Measurements from ENCODE around the gene BCL6. TPM values are rescaled to one million over a fixed set of nuclear protein-coding genes. Genes with fewer than 3 reads are reported as not detected.

Gene BCL6
- total RNA-seq, 2 experiments from 2014 or later: 76.6 to 79.6 TPM

GRCh38 chr3:187728248-187728647, 17.0 kb downstream of the BCL6 start:
- peaks cover 89% of the 10 kb centered on the region for H3K36me3 ChIP-seq (ENCODE audit: insufficient read depth, low read length)
- H3K4me3 ChIP-seq (ENCODE audit: low read length): no peak overlapping the region
- no peak overlapping the region for H3K27ac ChIP-seq (ENCODE audit: low read depth in 1 of 2, low read length in 2 of 2)
- no peaks in the 10 kb centered on the region for H3K9me3 ChIP-seq (ENCODE audit: control insufficient read depth in 1 of 2, insufficient read depth in 1 of 2, low read length in 2 of 2)
- H3K27me3 ChIP-seq (ENCODE audit: control insufficient read depth in 1 of 2, insufficient read depth in 2 of 2, low read length in 2 of 2): no peaks in the 10 kb centered on the region
- intact Hi-C loops (cut with DNase I, micrococcal nuclease): no loop called here
- H3K27me3 Mint-ChIP-seq: no peaks in the 10 kb centered on the region
- DNase-seq: no peak
- POLR2A ChIA-PET: no interaction called here
- no peak overlapping the region for H3K4me3 Mint-ChIP-seq
- no peaks in the 10 kb centered on the region for H3K9me3 Mint-ChIP-seq
- no peaks in the 10 kb centered on the region for H3K4me1 ChIP-seq (ENCODE audit: insufficient read depth, low read length)
- H3K36me3 Mint-ChIP-seq (ENCODE audit: low read depth): peaks cover 90% of the 10 kb centered on the region
- CTCF ChIA-PET: interaction anchor here (1.6 kb wide), 1 partner anchor 12 kb away, joined by 3 read pairs; no protein-coding TSS in a partner anchor
- H3K27ac Mint-ChIP-seq: no peak overlapping the region
- ATAC-seq (ENCODE audit: poor library complexity): no peak
- H3K4me1 Mint-ChIP-seq (ENCODE audit: low read depth): no peaks in the 10 kb centered on the region
- no peak for TF ChIP-seq CTCF (IDR thresholded peaks at IDR 0.05)

DNA sequence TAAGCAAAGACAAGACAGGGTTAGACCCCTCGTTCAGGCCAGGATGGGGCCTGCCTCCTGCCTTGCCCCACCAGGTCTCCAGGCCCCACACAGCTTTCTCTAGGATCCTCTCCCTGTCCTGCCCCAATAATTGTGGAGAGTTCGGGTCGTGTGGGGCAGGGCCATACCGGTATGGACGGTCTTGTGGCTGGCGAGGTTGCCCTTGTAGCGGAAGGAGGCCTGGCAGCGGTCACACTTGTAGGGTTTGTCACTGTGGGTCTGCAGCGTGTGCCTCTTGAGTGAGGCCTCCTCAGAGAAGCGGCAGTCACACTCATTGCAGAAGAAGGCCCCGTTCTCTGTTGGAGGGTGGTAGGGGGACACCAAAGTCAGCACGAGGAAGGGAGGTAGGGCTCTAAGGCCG, 18.7 kb downstream of the BCL6 start:
- POLR2A ChIA-PET: no interaction called here

GRCh38 chr3:187725653-187726370, 19.5 kb downstream of the BCL6 start:
- intact Hi-C loops (cut with DNase I, micrococcal nuclease): no loop called here
- no peaks in the 10 kb centered on the region for H3K9me3 Mint-ChIP-seq
- Histone ChIP-seq H3K4me1 (ENCODE audit: insufficient read depth, low read length) (no peaks in the 10 kb centered on the region), H3K4me3 (ENCODE audit: low read length) (no peak overlapping the region), H3K9me3 (ENCODE audit: control insufficient read depth in 1 of 2, insufficient read depth in 1 of 2, low read length in 2 of 2) (no peaks in the 10 kb centered on the region), H3K27me3 (ENCODE audit: control insufficient read depth in 1 of 2, insufficient read depth in 2 of 2, low read length in 2 of 2) (no peaks in the 10 kb centered on the region), H3K27ac (ENCODE audit: low read depth in 1 of 2, low read length in 2 of 2) (no peak overlapping the region), H3K36me3 (ENCODE audit: insufficient read depth, low read length) (peaks cover 90% of the 10 kb centered on the region)
- H3K27ac Mint-ChIP-seq: no peak overlapping the region
- no peaks in the 10 kb centered on the region for H3K27me3 Mint-ChIP-seq
- peaks cover 99% of the 10 kb centered on the region for H3K36me3 Mint-ChIP-seq (ENCODE audit: low read depth)
- no peak overlapping the region for H3K4me3 Mint-ChIP-seq
- H3K4me1 Mint-ChIP-seq (ENCODE audit: low read depth): no peaks in the 10 kb centered on the region
- no peak for TF ChIP-seq CTCF (IDR thresholded peaks at IDR 0.05)
- POLR2A ChIA-PET: no interaction called here
- ATAC-seq (ENCODE audit: poor library complexity): no peak
- DNase-seq: no peak
- CTCF ChIA-PET: no interaction called here

More for the DNA sequence above, 18.7 kb downstream of the BCL6 start:
- no peaks in the 10 kb centered on the region for H3K9me3 Mint-ChIP-seq
- H3K4me3 Mint-ChIP-seq: no peak overlapping the region
- Histone ChIP-seq H3K27ac (ENCODE audit: low read depth in 1 of 2, low read length in 2 of 2) (no peak overlapping the region), H3K4me3 (ENCODE audit: low read length) (no peak overlapping the region), H3K27me3 (ENCODE audit: control insufficient read depth in 1 of 2, insufficient read depth in 2 of 2, low read length in 2 of 2) (no peaks in the 10 kb centered on the region), H3K36me3 (ENCODE audit: insufficient read depth, low read length) (peaks cover 91% of the 10 kb centered on the region), H3K9me3 (ENCODE audit: control insufficient read depth in 1 of 2, insufficient read depth in 1 of 2, low read length in 2 of 2) (no peaks in the 10 kb centered on the region), H3K4me1 (ENCODE audit: insufficient read depth, low read length) (no peaks in the 10 kb centered on the region)
- no peaks in the 10 kb centered on the region for H3K4me1 Mint-ChIP-seq (ENCODE audit: low read depth)
- intact Hi-C loops (cut with DNase I, micrococcal nuclease): no loop called here
- CTCF ChIA-PET: interaction anchor here (1.6 kb wide), 1 partner anchor 14 kb away, joined by 3 read pairs; no protein-coding TSS in a partner anchor
- peaks cover 100% of the 10 kb centered on the region for H3K36me3 Mint-ChIP-seq (ENCODE audit: low read depth)
- H3K27ac Mint-ChIP-seq: no peak overlapping the region
- DNase-seq (no peak), ATAC-seq (ENCODE audit: poor library complexity) (no peak)
- H3K27me3 Mint-ChIP-seq: no peaks in the 10 kb centered on the region
- no peak for TF ChIP-seq CTCF (IDR thresholded peaks at IDR 0.05)
